Measurements from ENCODE around the gene C3orf20.

The C3orf20 gene

GRCh38 chr3:14779069-14779685 is 104.2 kb downstream of the C3orf20 start:
- no peak for DNase-seq

- DNase-seq: no peak
Measured at GRCh38 chr3:14780927-14781507, 106.1 kb downstream of the C3orf20 start.

DNA sequence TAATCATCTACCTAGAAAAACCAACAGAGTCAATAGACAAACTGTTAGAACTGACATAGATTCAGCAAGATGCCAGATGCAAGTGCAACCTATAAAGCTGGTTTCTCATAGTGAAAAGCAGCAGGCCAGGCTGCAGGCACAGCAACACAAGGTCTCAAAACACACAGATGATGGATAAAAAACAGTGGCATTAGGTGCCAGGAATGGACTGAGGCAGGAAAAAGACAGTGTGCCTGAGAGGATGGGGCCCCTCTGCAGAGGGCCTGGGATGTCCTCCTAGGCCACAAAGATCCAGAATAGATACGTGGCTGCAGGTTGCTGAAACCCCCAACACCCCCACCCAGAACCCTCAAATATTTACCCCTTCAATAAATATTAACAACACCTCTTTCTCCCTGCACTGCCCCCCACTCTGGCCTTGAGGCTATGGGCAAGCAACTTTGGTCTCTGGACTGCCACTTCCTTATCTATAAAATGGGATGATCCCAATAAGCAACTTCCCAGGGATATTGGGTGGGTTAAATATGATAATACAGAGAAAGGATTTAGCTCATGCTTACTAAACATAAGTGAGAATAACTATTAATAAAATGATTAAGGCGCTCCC is 108.6 kb downstream of the C3orf20 start:
- no peak for DNase-seq

GRCh38 chr3:14784087-14784681 is 109.2 kb downstream of the C3orf20 start:
- no peak for DNase-seq

DNA sequence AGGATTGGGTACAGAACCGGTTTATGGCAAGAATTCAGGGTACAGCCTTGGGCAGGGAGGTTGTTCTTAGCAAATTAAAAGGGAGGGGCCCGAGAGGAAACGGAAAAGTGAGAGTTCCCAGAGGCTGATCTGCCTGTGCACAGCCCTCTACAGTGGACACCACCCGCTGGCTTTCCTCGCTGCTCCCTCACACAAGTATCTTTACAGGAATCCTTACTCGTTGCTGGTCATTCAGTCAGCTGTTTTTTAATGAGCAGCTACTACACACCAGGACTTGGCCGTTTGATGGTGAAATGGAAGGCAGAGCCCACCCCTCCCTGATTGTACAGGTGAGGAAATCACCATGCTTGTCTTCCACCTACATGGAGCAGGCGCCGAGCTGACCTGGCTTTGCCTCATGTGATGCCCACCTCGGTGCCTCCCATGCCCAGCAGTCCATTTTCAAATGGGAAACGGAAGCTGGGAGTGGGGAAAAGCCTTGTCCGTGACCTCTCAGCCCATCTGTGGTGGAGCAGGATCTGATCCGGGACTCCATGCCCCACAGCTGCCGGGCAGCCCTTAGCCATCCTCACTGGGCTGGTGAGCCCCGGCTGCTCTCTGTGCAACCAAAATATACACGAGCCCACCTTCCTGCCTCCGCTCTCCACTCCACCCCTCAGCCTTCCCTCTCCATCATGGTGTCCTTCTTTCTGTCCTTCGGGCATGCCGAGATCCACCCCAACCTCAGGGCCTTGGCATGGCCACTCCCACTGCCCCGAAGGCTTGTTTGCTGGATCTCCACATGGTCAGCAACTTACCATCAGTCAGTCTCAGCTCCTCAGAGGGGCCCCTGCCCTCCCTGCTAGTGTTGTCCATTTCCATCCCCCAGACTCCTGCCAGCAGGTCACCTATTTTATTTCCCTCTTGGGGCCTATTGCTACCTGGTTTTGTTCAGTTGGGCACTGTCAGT is 110.5 kb downstream of the C3orf20 start:
- DNase-seq: no peak

DNA sequence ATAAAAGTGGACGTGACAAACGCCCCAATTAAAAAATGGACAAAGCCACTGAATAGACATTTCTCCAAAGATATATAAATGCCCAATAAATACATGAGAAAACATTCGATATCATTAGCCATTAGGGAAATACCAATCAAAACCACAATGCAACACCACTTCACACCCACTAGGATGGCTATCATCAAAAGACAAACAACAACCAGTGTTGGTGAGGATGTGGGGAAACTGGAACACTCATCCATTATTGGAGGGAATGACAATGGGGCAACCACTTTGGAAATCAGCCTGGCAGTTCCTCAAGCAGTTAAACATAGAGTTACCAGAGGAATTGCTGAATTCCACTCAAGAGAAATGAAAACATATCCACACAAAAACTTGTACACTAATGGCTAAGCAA is 111.4 kb downstream of the C3orf20 start:
- DNase-seq: no peak

- no peak for DNase-seq
Measured at GRCh38 chr3:14787630-14788029, 112.7 kb downstream of the C3orf20 start.

DNA sequence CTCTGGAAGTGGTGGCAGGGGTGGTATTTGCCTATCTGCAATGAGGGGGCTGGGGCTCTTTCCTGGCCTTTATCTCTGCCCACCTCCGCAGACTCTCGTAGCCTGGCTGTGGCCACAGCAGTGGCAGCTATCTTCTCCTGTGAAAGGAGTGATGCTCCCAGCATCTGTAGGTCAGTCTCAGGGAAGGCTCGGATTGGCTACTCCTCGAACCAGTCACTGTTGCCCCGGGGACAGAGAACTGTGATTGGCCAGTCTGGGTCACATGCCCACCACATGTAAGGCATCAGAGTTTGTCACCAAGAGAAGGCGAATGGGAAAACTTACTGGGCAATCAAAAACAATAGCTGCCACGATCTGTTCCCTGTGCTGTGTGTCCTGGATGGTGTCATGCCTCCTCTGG is 113.7 kb downstream of the C3orf20 start:
- no peak for DNase-seq

DNA sequence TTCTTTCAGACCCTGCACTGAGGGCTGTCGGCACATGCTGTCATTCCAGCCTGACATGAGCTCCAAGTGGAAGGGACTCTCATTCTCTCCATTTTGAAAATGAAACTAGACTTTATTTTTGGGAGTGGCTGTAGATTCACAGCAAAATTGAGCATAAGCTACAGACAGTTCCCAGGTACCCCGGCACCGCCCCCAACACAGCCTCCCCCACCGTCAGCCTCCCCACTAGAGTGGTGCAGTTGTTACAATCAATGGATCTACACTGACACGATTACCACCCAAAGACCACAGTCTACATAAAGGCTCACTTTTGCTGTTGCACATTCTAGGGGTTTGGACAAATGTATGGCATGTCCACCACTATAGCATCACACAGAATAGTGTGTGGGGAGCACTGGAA is 114.3 kb downstream of the C3orf20 start:
- DNase-seq: no peak

- DNase-seq: no peak
Measured at GRCh38 chr3:14789640-14790285, 114.8 kb downstream of the C3orf20 start.

DNA sequence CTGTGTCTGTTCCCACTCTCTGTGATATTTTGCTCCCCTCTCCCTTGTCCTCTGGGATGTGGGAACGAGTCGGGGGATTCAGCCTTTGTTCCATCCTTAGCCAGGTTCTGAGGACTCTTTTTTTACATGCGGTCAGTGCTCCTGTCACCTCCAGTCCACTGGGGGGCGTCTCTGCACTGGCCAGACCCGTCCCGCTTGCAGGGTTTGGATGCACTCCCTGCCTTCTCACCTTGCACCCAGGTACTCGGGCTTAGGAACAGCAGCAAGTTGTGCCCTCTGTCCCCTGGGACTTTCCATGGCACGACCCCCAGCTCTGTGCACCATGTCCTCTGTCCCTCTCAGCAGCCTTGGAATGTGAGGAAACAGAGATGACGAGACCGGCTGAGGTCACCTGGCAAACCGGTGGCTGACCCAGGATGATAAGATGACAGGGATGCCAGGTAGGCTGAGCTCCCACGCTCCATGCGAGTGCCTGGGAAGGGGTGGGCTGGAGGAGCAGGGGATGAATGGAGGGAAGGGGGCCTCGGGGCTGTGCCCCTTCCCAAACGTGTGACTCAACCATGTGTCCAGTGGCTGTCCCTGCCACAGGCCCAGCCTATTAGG is 116.5 kb downstream of the C3orf20 start:
- DNase-seq: no peak

DNA sequence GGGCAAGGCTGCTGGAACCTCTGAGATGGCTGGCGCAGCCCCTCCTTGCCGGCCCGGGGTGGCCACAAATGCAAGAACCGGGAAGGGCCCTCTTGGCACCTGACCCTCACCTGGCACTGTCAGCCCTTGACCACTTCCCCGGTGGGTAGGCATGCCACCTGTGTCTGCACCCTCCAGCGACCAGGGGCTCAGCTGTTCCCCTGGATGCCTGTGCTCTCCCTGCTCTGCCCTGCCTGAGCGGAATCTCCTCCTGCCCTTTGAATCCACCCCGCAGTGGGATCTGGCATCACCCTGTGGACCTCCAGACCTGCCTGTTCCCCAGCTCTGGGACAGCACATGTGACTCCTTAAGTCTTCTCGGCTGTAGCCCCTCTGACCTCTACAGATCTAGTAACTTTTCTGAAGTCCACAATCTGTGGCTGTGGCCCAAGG is 117.8 kb downstream of the C3orf20 start:
- DNase-seq: no peak

DNA sequence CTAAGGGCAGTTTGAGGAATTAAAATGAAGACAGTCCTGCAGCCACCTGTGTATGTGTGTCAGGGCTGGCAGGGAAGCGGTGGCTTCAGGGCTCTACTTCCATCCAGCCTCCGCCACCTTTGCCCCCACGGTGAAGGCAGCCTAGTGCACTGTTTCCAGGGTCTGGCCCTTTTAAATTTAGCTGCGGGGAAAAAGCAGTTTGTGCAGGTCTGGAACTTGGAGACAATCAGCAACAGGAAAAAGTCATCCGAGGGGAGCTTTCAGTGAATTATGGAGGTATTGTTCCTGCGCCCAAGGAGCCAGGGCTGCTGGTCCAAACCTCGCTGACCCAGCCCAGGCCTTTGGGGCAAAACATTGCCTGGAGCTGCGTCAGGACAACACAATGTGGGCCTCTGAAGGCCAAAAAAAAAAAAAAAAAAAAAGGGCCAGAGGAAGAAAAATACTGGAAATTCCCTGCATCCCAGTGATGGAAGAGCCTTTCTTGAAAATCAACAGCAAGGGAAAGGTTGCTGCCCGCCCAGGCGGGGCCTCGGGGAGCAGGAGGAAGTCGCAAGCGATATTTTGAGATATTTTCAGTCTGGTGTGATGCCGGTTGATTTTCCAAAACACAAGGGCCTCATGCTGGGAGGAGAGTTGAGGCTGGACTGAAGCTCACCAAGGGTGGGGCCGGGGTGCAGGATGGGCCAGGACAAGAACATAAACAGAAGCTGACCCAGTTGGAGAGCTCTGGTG is 118.4 kb downstream of the C3orf20 start:
- DNase-seq: no peak

DNA sequence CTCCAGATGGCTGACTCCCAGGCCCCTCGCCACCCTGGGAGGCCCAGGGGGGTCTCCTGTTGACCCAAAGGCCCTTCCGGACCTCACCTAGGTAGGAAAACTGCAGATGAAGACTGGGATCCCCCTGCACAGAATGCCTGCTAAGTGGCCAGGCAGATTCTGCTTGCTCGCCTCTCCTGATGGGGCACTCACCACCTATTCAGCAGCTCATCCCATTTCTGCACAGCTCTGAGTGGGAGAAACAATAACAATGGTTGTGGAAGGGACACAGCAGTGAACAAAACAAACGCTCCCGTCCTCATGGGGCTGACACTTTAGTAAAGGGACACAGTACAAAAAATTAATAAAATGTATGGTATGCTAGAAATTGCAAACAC is 118.9 kb downstream of the C3orf20 start:
- DNase-seq: no peak

GRCh38 chr3:14794435-14794834 is 119.5 kb downstream of the C3orf20 start:
- no peak for DNase-seq

GRCh38 chr3:14795996-14796395 is 121.1 kb downstream of the C3orf20 start:
- no peak for DNase-seq

DNA sequence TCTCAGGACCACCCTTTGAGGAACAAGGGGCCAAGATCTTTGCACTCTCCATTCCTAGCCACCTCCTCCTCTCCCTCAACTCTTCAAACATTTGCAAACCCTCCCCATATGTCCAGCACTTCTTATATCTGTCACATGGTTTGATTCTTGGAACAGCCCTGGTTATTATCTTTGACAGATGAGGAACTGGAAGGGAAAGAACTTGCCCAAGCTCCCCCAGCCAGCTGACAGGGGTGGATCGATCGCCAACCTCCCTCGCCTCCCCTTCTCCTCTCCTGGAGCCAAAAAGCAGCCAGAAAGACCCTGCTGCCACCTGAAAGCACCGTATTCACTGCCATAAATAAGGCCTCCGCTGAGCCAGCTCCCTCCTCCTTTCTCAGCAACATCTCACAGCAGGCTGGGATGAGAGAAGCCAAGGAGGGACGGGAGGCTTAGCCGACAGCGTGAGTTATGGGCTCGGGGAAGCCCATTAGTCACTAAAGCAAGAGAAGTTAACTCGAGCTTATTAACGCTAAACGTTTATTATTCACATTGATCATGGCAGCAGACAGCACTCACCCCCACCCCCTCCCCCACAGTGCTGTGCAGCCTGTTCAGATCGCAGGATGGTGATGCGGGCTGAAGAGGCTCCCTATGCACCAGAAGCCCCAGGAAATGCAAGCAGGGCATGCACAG is 121.6 kb downstream of the C3orf20 start:
- DNase-seq: no peak

GRCh38 chr3:14797731-14798130 is 122.8 kb downstream of the C3orf20 start:
- DNase-seq: no peak

DNA sequence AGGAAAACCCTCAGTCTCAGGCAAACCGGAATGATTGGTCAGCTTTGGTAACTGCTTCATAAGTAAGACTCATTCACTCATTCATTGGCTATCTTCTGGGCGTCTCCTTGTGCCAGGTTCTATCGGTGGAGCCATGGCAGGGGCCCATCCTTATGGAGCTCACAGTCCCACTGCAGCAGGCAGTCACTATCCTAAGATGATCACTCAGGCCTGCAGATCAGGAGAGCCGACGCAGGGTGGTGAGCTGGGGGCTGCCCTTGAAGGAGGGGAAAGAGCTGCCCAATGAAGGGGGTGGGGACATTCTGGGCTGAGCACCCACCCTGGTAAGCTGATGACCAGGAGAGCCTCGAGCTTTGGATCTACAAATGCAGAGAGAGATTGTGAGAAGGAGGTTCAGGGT is 123.3 kb downstream of the C3orf20 start:
- no peak for DNase-seq

- no peak for DNase-seq
Measured at GRCh38 chr3:14799146-14799545, 124.2 kb downstream of the C3orf20 start.

GRCh38 chr3:14801031-14801430 is 126.1 kb downstream of the C3orf20 start:
- no peak for DNase-seq
